Measurements from ENCODE around the gene TOP1. TPM values are rescaled to one million over a fixed set of nuclear protein-coding genes. Genes with fewer than 3 reads are reported as not detected.

TOP1 gene
- total RNA-seq, 1 donor from 2014 or later: 72.7 TPM

DNA sequence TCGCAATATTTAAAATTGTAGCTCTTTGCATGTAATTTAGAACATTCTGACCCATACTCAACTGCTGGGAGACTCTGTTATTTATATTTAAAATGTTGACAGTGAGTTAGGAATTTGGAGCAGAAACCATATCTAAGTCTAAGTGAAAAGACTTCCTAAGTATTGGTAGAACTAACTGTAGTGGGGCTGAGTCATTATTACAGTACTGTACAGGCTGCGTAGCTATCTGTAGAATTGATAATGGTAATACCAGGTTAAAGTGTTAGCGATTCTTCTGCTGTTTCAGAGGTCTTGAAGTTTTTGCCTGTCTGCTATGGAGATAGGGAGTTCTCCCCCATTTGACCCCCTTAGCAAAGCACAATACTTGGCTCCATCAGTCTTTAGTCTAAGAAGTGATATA lies 3.6 kb downstream of the TOP1 start:
- Mint-ChIP-seq H3K9me3 (ENCODE audit: unreplicated experiment) (no peaks in the 10 kb centered on the region), H3K27ac (ENCODE audit: unreplicated experiment) (no peak overlapping the region), H3K4me1 (ENCODE audit: unreplicated experiment) (peaks cover 49% of the 10 kb centered on the region), H3K4me3 (ENCODE audit: unreplicated experiment) (peak overlapping the region; percentile 59), H3K36me3 (ENCODE audit: low read depth, unreplicated experiment) (peaks cover 10% of the 10 kb centered on the region), H3K27me3 (ENCODE audit: unreplicated experiment) (peaks cover 2% of the 10 kb centered on the region)
- no peak for DNase-seq (ENCODE audit: low spot score)
- TF ChIP-seq, protein P1, sequence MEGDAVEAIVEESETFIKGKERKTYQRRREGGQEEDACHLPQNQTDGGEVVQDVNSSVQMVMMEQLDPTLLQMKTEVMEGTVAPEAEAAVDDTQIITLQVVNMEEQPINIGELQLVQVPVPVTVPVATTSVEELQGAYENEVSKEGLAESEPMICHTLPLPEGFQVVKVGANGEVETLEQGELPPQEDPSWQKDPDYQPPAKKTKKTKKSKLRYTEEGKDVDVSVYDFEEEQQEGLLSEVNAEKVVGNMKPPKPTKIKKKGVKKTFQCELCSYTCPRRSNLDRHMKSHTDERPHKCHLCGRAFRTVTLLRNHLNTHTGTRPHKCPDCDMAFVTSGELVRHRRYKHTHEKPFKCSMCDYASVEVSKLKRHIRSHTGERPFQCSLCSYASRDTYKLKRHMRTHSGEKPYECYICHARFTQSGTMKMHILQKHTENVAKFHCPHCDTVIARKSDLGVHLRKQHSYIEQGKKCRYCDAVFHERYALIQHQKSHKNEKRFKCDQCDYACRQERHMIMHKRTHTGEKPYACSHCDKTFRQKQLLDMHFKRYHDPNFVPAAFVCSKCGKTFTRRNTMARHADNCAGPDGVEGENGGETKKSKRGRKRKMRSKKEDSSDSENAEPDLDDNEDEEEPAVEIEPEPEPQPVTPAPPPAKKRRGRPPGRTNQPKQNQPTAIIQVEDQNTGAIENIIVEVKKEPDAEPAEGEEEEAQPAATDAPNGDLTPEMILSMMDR (IDR thresholded peaks at IDR 0.05; ENCODE audit: unreplicated experiment): no peak

GRCh38 chr20:41034239-41034638 lies 5.6 kb downstream of the TOP1 start:
- H3K27me3 Mint-ChIP-seq (ENCODE audit: unreplicated experiment): peaks cover 2% of the 10 kb centered on the region
- H3K4me3 Mint-ChIP-seq (ENCODE audit: unreplicated experiment): no peak overlapping the region
- no peak overlapping the region for H3K27ac Mint-ChIP-seq (ENCODE audit: unreplicated experiment)
- peaks cover 9% of the 10 kb centered on the region for H3K36me3 Mint-ChIP-seq (ENCODE audit: low read depth, unreplicated experiment)
- peaks cover 49% of the 10 kb centered on the region for H3K4me1 Mint-ChIP-seq (ENCODE audit: unreplicated experiment)
- no peak for DNase-seq (ENCODE audit: low spot score)
- TF ChIP-seq, protein P1 (IDR thresholded peaks at IDR 0.05; ENCODE audit: unreplicated experiment): no peak
- H3K9me3 Mint-ChIP-seq (ENCODE audit: unreplicated experiment): no peaks in the 10 kb centered on the region

DNA sequence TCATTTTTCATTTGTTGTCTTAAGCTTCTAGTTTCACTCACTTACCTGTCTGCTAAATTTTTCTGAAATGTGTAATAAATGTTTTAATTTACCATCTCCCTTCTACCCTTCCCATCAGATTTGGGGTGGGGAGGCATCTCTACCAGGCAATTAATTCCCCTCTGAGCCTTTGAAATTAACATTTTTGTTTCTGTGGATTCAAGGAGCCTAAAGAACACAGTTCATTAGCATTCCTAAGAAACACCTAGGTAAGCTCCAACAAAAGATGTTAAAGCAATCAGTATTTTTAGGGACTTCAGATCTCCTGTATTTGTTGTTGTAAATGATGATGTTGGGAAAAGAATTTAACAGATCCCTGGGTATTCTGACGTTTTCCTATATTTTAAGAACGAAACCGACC lies 6.6 kb downstream of the TOP1 start:
- DNase-seq (ENCODE audit: low spot score): no peak
- peaks cover 9% of the 10 kb centered on the region for H3K36me3 Mint-ChIP-seq (ENCODE audit: low read depth, unreplicated experiment)
- H3K4me1 Mint-ChIP-seq (ENCODE audit: unreplicated experiment): peaks cover 43% of the 10 kb centered on the region
- TF ChIP-seq, protein P1 (IDR thresholded peaks at IDR 0.05; ENCODE audit: unreplicated experiment): no peak
- H3K4me3 Mint-ChIP-seq (ENCODE audit: unreplicated experiment): no peak overlapping the region
- H3K27ac Mint-ChIP-seq (ENCODE audit: unreplicated experiment): no peak overlapping the region
- H3K9me3 Mint-ChIP-seq (ENCODE audit: unreplicated experiment): no peaks in the 10 kb centered on the region
- no peaks in the 10 kb centered on the region for H3K27me3 Mint-ChIP-seq (ENCODE audit: unreplicated experiment)

DNA sequence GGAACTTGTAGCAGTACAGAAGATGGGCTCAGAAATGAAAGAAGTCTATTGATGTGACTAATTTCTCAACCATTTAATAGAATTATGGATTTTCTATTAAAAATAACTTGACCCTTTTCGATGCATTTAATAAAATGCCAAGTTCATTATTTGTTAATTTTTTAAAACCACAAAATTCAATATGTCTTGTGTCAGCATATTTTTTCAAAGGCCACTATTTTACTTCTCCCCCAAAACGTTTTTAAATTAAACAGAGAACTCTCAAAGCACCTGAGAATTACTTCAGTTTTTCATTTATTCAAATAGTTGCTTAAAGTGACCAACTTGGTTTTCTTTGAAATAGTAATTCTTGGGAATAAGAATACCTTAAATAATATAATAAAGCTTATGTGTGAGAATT lies 8.6 kb downstream of the TOP1 start:
- Mint-ChIP-seq H3K36me3 (ENCODE audit: low read depth, unreplicated experiment) (peaks cover 6% of the 10 kb centered on the region), H3K27ac (ENCODE audit: unreplicated experiment) (no peak overlapping the region), H3K27me3 (ENCODE audit: unreplicated experiment) (no peaks in the 10 kb centered on the region), H3K4me3 (ENCODE audit: unreplicated experiment) (no peak overlapping the region), H3K9me3 (ENCODE audit: unreplicated experiment) (no peaks in the 10 kb centered on the region), H3K4me1 (ENCODE audit: unreplicated experiment) (peaks cover 26% of the 10 kb centered on the region)
- DNase-seq (ENCODE audit: low spot score): no peak
- TF ChIP-seq, protein P1 (IDR thresholded peaks at IDR 0.05; ENCODE audit: unreplicated experiment): no peak

DNA sequence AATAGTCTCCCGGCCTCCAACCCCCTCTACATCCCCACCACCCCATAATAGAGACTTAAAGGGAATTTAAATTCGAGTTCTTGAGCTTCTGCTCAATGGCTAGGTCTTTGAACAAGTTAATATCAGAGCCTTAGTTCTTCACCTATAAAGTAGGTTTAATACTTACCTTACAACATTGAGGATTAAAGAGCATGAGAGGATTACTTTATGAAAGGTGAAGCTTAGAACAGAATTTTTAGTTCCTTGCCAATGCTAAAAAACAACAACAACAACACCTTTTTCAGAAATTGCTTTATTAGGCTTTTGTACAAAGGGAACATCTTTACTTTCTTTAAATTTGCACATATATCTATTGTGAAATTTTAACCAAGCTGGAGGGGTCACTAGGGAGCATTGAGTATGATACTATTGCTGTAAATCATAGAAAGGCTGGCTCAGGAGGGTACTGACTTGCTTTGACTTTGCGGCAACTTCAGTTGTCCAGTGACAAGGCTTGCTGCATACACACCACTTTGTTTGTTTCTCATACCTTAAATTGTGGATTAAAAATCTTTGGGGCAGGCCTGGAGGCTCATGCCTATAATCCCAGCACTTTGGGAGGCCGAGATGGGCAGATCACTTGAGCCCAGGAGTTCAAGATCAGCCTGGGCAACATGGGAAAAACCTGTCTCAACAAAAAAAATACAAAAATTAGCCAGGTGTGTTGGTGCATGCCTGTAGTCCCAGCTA lies 9.7 kb downstream of the TOP1 start:
- H3K4me3 Mint-ChIP-seq (ENCODE audit: unreplicated experiment): no peak overlapping the region
- H3K4me1 Mint-ChIP-seq (ENCODE audit: unreplicated experiment): peaks cover 20% of the 10 kb centered on the region
- DNase-seq (ENCODE audit: low spot score): no peak
- TF ChIP-seq, protein P1 (IDR thresholded peaks at IDR 0.05; ENCODE audit: unreplicated experiment): no peak
- H3K9me3 Mint-ChIP-seq (ENCODE audit: unreplicated experiment): no peaks in the 10 kb centered on the region
- H3K27me3 Mint-ChIP-seq (ENCODE audit: unreplicated experiment): no peaks in the 10 kb centered on the region
- peaks cover 6% of the 10 kb centered on the region for H3K36me3 Mint-ChIP-seq (ENCODE audit: low read depth, unreplicated experiment)
- H3K27ac Mint-ChIP-seq (ENCODE audit: unreplicated experiment): no peak overlapping the region
